PC-3 (cell line): Measurements from ENCODE around the gene TMEM209. TPM values are rescaled to one million over a fixed set of nuclear protein-coding genes. Genes with fewer than 3 reads are reported as not detected.

Source experiments
- ATAC-seq: fragments of 200-7000 bp; cut with Tn5 transposase; 2 replicates; pipeline ENCODE4 v1.9.1; 2020; ENCODE audit warnings: mild to moderate bottlenecking, moderate library complexity
- BruUV-seq: library from RNA; stranded (reverse); fragments of 400-500 nt; replicated peaks from 2 replicates; lab custom pipeline; 2021; lab: Mats Ljungman, UMichigan
- CTCF ChIA-PET: fragments of 300-600 bp; sonication (Branson Sonifier 250); formaldehyde crosslinking; loops from one replicate; lab custom pipeline; 2022; ENCODE audit warnings: antibody characterized with exemption; lab: Charles Lee
- POLR2A ChIA-PET: fragments of 300-600 bp; sonication (Branson Sonifier 250); formaldehyde crosslinking; loops from one replicate; lab custom pipeline; 2022; ENCODE audit warnings: antibody characterized with exemption; ENCODE audit not compliant: unreplicated experiment; lab: Charles Lee
- DNase-seq: peaks from one replicate; pipeline ENCODE4 v3.0.0-alpha.2; 2015
- H2AFZ ChIP-seq: fragments of 300-600 bp; sonication (generic); 2 replicates; pipeline ENCODE4 v1.6.0; 2016; ENCODE audit warnings: antibody characterized with exemption, low read length
- H3F3A ChIP-seq: fragments of 300-600 bp; sonication (generic); one replicate; pipeline ENCODE4 v1.6.0; 2017; ENCODE audit warnings: antibody characterized with exemption, low read length, control low read depth, mild to moderate bottlenecking; ENCODE audit not compliant: unreplicated experiment
- H3K27ac ChIP-seq: fragments of 300-600 bp; sonication (generic); 2 replicates; pipeline ENCODE4 v1.5.1; 2016; ENCODE audit warnings: mild to moderate bottlenecking, low read length
- H3K27me3 ChIP-seq: fragments of 300-600 bp; sonication (generic); 2 replicates; pipeline ENCODE4 v1.6.1; 2016; ENCODE audit warnings: low read length, mixed read lengths
- H3K36me3 ChIP-seq: fragments of 300-600 bp; sonication (generic); 2 replicates; pipeline ENCODE4 v1.6.1; 2016; ENCODE audit warnings: low read depth, mixed run types, low read length, mixed read lengths
- H3K4me1 ChIP-seq: fragments of 300-600 bp; sonication (generic); 2 replicates; pipeline ENCODE4 v1.5.1; 2016; ENCODE audit warnings: low read length; ENCODE audit not compliant: insufficient read depth
- H3K4me2 ChIP-seq: fragments of 300-600 bp; sonication (generic); 2 replicates; pipeline ENCODE4 v1.6.0; 2016; ENCODE audit warnings: low read length
- H3K4me3 ChIP-seq: fragments of 300-600 bp; sonication (generic); 2 replicates; pipeline ENCODE4 v1.5.1; 2016; ENCODE audit warnings: mild to moderate bottlenecking, low read length, mixed read lengths
- H3K79me2 ChIP-seq: fragments of 300-600 bp; sonication (generic); 2 replicates; pipeline ENCODE4 v1.6.1; 2017; ENCODE audit warnings: low read length, mixed read lengths
- H3K9ac ChIP-seq: fragments of 300-600 bp; sonication (generic); 2 replicates; pipeline ENCODE4 v1.6.0; 2016; ENCODE audit warnings: mild to moderate bottlenecking, low read length
- H3K9me2 ChIP-seq: fragments of 300-600 bp; sonication (generic); replicated peaks from 2 replicates; pipeline ENCODE4 v1.6.1; 2016; ENCODE audit warnings: mixed run types, low read length, mixed read lengths
- H3K9me3 ChIP-seq: fragments of 300-600 bp; sonication (generic); 2 replicates; pipeline ENCODE4 v1.6.1; 2016; ENCODE audit warnings: low read length, mixed read lengths
- H4K20me1 ChIP-seq: fragments of 300-600 bp; sonication (generic); 2 replicates; pipeline ENCODE4 v1.6.1; 2016; ENCODE audit warnings: low read length, mixed read lengths
- CTCF ChIP-seq: fragments of 300-600 bp; sonication (generic); conservative IDR thresholded peaks from 2 replicates; pipeline ENCODE4 v1.5.1; 2017; ENCODE audit warnings: antibody characterized with exemption, low read depth, mild to moderate bottlenecking, low read length
- EZH2 ChIP-seq: fragments of 300-600 bp; sonication (generic); IDR thresholded peaks from one replicate; pipeline ENCODE4 v1.6.1; 2017; ENCODE audit warnings: antibody characterized with exemption, mild to moderate bottlenecking, low read length; ENCODE audit not compliant: unreplicated experiment
- EZH2phosphoT487 ChIP-seq: fragments of 300-600 bp; sonication (generic); IDR thresholded peaks from 2 replicates; pipeline ENCODE4 v1.6.1; 2018; ENCODE audit warnings: mild to moderate bottlenecking, antibody characterized with exemption, low read length, borderline replicate concordance
- intact Hi-C: fragments of 100-400 bp; cut with micrococcal nuclease; formaldehyde crosslinking; loops from 2 replicates; pipeline ENCODE4 v1.9.0; 2023
- total RNA-seq: library from RNA; depleted of rRNA; stranded (reverse); fragments of >200 nt; gene quantifications from 2 replicates; pipeline ENCODE4 v1.2.3, GENCODE V29; 2014

Gene TMEM209
- total RNA-seq, 1 experiment from 2014 or later: 23.2 TPM

GRCh38 chr7:130139193-130139960, 65.8 kb downstream of the TMEM209 start:
- H4K20me1 ChIP-seq: no peaks in the 10 kb centered on the region
- no peaks in the 10 kb centered on the region for H3K9me2 ChIP-seq
- H3K79me2 ChIP-seq: no peaks in the 10 kb centered on the region
- H3K4me3 ChIP-seq: no peak overlapping the region
- ChIA-PET CTCF (interaction anchor here (0.5 kb wide), 1 partner anchor 45 kb away, joined by 3 read pairs; no protein-coding TSS in a partner anchor), POLR2A (no interaction called here)
- H3K36me3 ChIP-seq: 0 out of 2 replicates have a peak, but pooled peaks cover 3% of the 10 kb centered on the region
- no peaks in the 10 kb centered on the region for H3F3A ChIP-seq
- DNase-seq (no peak), ATAC-seq (no peak)
- no peaks in the 10 kb centered on the region for H3K9me3 ChIP-seq
- TF ChIP-seq CTCF (no peak), EZH2phosphoT487 (no peak), EZH2 (no peak)
- H2AFZ ChIP-seq: no peak overlapping the region
- H3K4me1 ChIP-seq: peaks cover under 1% of the 10 kb centered on the region; the same call in 1 of the 2 replicates
- no peak overlapping the region for H3K9ac ChIP-seq
- BruUV-seq: no TSS peak
- no peak overlapping the region for H3K27ac ChIP-seq
- H3K4me2 ChIP-seq: no peak overlapping the region
- intact Hi-C loops: no loop called here
- H3K27me3 ChIP-seq: no peaks in the 10 kb centered on the region

- Histone ChIP-seq H3K9ac (no peak overlapping the region), H3K4me1 (no peaks in the 10 kb centered on the region), H3K9me2 (no peaks in the 10 kb centered on the region), H3K79me2 (no peaks in the 10 kb centered on the region), H3K27me3 (no peaks in the 10 kb centered on the region), H3K4me2 (no peak overlapping the region), H3K4me3 (no peak overlapping the region), H3K9me3 (no peaks in the 10 kb centered on the region), H4K20me1 (no peaks in the 10 kb centered on the region), H3K36me3 (peaks cover 3% of the 10 kb centered on the region; the same call in 1 of the 2 replicates), H3K27ac (no peak overlapping the region), H2AFZ (no peak overlapping the region), H3F3A (no peaks in the 10 kb centered on the region)
- DNase-seq (no peak), ATAC-seq (no peak)
- intact Hi-C loops: no loop called here
- TF ChIP-seq CTCF (no peak), EZH2phosphoT487 (no peak), EZH2 (no peak)
- BruUV-seq: no TSS peak
- ChIA-PET POLR2A (no interaction called here), CTCF (no interaction called here)
These were observed 68.0 kb downstream of the TMEM209 start for GRCh38 chr7:130137207-130137606.

- no peak for ATAC-seq
- H3K4me2 ChIP-seq: no peak overlapping the region
- ChIA-PET CTCF (no interaction called here), POLR2A (no interaction called here)
- peaks cover 3% of the 10 kb centered on the region; the same call in 1 of the 2 replicates for H3K36me3 ChIP-seq
- no peaks in the 10 kb centered on the region for H3K9me3 ChIP-seq
- H2AFZ ChIP-seq: no peak overlapping the region
- intact Hi-C loops: no loop called here
- no peaks in the 10 kb centered on the region for H4K20me1 ChIP-seq
- no peak overlapping the region for H3K4me3 ChIP-seq
- no peak for DNase-seq
- no peaks in the 10 kb centered on the region for H3K4me1 ChIP-seq
- no TSS peak for BruUV-seq
- H3K9ac ChIP-seq: no peak overlapping the region
- no peaks in the 10 kb centered on the region for H3K79me2 ChIP-seq
- H3K27ac ChIP-seq: no peak overlapping the region
- TF ChIP-seq EZH2: no peak
- no peak for TF ChIP-seq EZH2phosphoT487
- TF ChIP-seq CTCF: no peak
- no peaks in the 10 kb centered on the region for H3K27me3 ChIP-seq
- H3K9me2 ChIP-seq: no peaks in the 10 kb centered on the region
- no peaks in the 10 kb centered on the region for H3F3A ChIP-seq
These were observed 68.5 kb downstream of the TMEM209 start for GRCh38 chr7:130136579-130137167.
